Activated CD4-positive, alpha-beta T cell treated with anti-CD3 and anti-CD28 coated beads, Interleukin-2, Interleukin-4, amounts not matched to agents 100 ng/mL and 50 ng/mL, durations not matched to agents 16 hours and 8 hours (primary cell): ENCODE results near the gene TYW5.
A peak's percentile ranks its signal among the peaks of the same experiment; 100 is the strongest.

Experiments used
- DNase-seq: peaks from one replicate; pipeline ENCODE4 v3.0.0-alpha.2; 2020; ENCODE audit warnings: low spot score

TYW5 gene, protein sequence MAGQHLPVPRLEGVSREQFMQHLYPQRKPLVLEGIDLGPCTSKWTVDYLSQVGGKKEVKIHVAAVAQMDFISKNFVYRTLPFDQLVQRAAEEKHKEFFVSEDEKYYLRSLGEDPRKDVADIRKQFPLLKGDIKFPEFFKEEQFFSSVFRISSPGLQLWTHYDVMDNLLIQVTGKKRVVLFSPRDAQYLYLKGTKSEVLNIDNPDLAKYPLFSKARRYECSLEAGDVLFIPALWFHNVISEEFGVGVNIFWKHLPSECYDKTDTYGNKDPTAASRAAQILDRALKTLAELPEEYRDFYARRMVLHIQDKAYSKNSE

GRCh38 chr2:199955339-199956061, at the start of gene TYW5, which contains the start of gene MAIP1:
Gene TYW5, minus strand, starts transcription at chr2:199955491. Its CDS starts 21 bp downstream, at chr2:199955470.
Gene MAIP1, plus strand, starts transcription at chr2:199955582. Its CDS starts 217 bp downstream, at chr2:199955799.
- peak; percentile 81 for DNase-seq

GRCh38 chr2:200003444-200003843, 48.2 kb upstream of the TYW5 start:
- no peak for DNase-seq

DNA sequence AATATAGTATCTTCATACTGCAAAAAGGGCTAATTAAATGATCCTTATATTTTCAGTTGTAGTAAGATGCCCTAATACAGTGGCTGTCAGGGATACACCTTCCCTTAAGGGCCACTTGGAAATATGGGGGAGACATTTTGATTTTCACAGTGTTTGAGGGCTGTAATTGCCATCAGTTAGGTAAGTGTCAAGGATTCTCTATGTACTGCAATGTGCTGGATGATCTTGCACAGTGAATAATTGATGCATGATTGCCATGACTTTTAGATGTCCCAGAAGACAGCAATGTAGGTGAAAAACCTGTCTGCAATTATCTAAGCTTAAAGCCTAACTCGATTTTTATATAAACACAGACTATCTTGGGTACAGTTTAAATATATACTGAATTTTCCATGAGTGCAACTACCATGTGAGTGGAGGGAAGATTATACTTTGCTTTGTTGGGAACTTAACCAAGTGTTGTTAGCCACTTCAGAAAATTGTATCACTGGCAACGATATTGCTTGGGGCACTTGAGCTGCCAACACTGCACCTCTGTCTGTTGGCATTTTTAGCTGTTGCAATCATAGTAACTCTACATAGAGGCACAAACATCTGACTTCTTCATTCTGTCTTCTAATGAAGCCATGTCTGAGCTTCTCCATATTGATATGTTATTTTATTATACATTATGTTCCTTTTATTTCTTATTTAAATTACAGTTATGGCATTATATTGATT, 45.3 kb upstream of the TYW5 start:
- no peak for DNase-seq

- no peak for DNase-seq
Observed at GRCh38 chr2:199999166-199999565, 43.9 kb upstream of the TYW5 start.

DNA sequence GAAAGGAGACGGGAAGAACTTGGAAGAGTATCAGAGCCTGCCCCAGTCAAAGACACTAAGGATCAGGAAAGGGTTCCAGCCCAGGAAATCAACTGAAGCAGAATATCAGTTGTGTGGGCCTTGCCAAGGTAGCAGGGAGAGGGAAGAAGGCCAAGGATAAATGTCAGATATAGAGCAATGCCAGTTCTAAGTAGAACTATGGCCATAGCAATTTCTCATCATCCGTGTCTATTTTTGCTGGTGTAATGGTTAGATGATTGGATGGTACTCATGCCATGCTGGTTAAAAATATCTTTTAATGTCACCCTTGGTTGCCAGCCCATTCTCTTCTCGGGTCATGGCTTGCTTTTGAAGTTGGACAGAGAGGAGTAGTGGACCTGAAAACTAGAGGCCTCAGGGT, 42.0 kb upstream of the TYW5 start:
- DNase-seq: no peak

- no peak for DNase-seq
Observed at GRCh38 chr2:199994896-199995295, 39.6 kb upstream of the TYW5 start.

DNA sequence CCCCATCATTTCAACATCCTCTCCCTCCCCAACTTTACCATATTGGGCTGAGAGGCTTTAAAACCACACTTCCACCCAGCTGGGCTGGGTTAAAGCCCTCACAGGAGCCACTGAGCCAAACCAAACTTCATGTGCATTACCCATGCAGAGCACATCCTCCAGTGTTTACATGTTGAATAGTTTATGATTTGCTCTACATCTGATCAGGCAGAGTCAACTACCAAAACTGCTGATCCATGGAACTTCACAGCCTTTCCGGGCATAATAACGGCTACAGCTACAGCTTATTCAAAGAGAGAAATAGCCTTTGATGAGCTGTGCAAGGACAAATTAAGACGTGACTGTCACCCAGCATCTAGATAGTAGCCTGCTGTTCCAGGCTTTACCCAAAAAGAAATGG, 39.1 kb upstream of the TYW5 start:
- DNase-seq: no peak

DNA sequence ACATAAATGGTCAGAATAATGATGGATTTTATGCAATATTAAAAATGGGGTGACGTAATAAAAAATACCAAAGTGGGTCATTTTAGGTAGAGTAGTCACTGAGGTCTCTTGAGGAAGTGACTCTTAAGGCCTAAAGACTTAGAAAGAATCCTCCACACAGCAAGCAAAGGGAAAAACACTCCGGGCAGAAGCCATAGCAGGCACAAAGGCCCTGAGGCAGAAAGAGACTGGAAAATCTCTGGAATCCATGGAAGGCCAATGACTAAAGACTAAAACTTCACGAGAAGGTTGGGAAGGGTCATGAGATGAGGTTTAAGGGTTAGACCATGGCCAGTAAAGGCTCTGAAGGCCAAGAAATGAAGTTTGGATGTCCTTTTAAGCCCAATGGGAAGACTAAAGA, 37.0 kb upstream of the TYW5 start:
- no peak for DNase-seq

DNA sequence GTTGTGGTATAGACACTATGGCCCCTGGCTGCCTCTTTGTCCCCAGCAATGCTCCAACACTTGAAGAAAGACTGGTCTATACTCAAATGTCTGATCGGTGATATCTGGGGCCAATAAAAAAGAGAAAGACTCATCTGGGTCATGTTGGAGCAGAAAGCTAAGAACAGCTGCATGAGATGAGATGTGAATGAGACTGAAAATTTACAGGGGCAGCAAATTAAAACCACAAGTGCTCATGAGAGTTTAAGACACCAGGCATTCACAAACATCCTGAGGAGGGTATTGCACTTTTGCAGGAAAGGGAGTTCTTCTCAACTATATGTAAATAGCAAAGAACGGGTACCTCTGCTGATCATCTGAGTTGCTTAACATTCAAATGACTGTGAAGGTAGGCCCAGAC, 36.4 kb upstream of the TYW5 start:
- no peak for DNase-seq

DNA sequence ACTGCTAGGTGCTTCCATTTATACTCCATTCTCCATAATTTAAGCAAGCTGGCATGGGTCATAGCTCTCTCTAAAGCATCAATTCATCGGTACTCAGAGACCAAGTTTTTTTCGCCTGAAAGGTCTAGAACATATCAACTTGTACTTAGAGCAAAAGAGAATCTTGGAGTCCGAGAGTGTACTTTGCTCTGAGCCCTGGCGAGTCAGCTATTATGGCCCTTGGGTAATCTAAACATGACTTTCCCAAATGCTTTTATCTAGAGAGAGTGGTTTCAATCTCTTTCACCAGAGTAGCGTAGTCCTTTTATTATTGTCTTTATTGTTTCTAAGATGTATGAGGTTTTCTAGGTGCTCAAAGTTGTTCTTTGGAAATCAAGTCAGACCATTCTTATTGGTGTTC, 34.5 kb upstream of the TYW5 start:
- no peak for DNase-seq

GRCh38 chr2:199988151-199988550, 32.9 kb upstream of the TYW5 start:
- no peak for DNase-seq

- DNase-seq: no peak
Observed at GRCh38 chr2:199987586-199987985, 32.3 kb upstream of the TYW5 start.

GRCh38 chr2:199985625-199986207, 30.4 kb upstream of the TYW5 start:
- DNase-seq: peak; percentile 60

DNA sequence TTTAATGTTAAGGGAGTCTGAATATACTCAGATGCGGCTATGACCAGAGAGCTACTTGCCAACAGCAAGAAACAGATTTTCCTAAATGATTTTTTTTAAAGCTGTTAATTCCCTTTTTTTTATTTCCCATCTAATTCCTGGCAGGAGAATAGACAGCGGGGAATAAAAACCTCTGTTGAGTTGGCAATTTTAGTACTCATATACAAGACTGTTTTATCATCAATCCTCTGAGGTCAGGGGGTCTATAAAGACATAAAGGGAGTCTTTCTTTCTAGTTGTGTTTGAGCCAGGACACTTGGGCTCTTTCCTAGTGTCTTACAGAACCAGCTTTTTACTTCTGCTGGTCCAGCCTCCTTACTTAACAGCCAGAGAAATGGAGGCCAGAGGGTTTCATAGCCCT, 29.5 kb upstream of the TYW5 start:
- no peak for DNase-seq

DNA sequence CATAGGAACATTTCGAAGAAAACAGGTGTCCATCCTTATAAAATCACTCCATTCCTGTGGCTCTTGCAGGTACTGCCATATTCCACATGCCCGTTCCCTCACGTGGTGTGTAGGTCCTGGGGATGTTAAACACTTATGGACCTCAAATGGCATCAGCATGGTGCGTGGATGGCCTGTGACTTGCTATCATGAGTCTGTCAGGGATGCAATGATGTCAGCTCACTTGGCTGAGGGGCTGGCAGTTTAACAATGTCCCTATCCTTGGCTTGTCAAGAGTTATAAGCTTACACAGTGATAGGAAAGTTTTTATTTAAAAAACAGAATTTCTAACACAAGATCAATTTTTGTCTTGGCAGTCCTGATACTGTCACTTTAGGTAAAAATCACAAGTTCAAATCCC, 28.9 kb upstream of the TYW5 start:
- DNase-seq: no peak

- no peak for DNase-seq
Observed at GRCh38 chr2:199983534-199983933, 28.2 kb upstream of the TYW5 start.

DNA sequence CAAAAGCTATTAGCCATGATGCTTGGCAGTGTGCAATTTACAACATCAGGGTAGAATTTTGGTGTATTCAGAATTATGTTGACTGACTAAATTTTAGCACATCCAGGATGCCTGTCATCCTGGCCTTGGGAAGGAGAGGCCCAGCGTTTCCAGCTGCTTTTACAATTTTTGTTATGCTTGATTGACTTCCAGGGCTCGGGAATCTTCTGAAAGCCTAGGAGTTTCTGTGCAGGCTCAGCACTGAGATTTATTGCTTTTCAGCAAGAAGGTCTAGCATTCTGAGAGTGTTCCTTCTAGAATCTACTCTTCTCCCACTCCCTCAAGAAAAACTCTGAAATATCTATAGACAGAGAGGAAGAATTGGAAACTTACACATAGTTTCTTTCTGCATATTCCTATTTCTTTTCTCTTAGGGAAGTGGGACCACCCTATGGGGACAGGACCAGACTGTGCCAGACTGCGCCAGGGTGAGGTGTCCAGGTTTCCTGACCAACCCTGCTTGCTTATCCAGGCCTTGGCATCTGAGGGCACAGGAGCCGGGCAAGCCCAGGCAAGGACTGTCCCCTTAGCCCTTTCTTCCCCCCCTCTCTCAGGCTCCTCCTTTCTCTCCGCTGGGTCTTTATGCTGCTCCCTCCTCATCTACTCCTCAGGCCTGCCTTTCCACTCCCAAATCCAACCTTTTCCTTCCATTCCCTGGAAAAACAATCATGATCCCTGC, 27.0 kb upstream of the TYW5 start:
- DNase-seq: no peak

GRCh38 chr2:199979832-199980628, 24.7 kb upstream of the TYW5 start:
- DNase-seq: peak; percentile 80

DNA sequence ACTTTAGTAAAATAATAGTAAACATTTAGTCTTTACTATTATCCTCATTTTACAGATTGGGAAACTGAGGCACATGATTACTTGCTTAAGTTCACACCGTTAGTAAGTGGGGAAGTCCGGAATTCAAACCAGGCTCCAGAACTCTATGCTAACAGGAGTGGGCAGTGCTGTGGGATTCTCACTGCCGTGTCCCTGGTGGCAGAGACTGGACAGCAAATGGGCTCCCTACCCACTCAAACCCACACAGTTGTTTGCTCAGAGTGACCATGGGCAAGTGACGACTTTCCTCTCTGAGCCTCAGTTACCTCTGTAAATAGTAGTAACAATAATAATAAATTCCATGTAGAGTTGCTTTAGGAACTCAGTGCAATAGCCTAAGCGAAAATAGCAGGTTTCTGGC, 24.1 kb upstream of the TYW5 start:
- no peak for DNase-seq

GRCh38 chr2:199977984-199978415, 22.7 kb upstream of the TYW5 start:
- DNase-seq: peak; percentile 81
